NCI-H524 treated with DMSO at 0.1 percent for 48 hours (cell line): ENCODE results near the gene RNU6-1.

Experiments used
- DNase-seq: peaks from one replicate; lab custom pipeline; 2025; lab: John Stamatoyannopoulos, UW

RNU6-1 gene

GRCh38 chr15:67857220-67857619, 17.4 kb upstream of the RNU6-1 start:
- DNase-seq = no peak

GRCh38 chr15:67855842-67856241, 16.0 kb upstream of the RNU6-1 start:
- no peak for DNase-seq

DNA sequence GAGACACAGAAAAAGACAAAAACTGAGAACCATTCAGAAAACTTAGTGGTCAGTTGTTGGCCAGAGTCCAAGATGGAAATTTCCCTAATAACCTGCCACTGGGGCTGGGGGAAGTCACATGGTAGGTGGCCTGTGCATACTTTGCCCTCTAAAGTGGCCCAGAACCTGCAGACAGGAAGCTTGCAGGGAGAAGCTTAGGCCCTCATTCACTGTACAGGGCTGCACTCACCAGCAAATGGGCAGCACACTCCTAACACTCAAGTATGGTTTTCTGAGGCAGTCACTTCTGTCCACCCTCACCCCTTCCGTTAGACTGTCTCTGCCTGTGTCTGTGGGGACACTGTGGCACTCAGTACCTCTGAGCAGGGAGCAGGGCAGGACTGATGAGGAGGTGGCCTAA, 14.5 kb upstream of the RNU6-1 start:
- no peak for DNase-seq

GRCh38 chr15:67853454-67853853, 13.6 kb upstream of the RNU6-1 start:
- DNase-seq = no peak

DNA sequence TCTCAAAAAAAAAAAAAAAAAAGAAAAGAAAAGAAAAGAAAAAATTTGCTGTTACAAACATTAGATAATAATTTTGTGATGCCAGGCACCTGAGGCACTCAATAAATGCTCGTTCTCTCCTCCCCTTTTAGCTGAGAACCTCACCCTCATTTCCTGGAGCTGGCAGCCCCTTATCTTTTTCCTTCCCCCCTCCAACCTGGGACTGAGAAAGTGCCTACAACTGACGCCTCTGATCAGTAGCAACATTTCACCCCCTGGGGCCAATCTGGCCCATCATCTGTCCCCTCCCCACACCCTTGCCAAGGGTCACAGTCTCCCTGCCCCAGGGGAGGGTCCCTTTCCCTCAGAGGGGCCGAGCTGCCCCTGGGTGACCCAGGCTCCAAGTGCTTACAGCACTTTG, 12.6 kb upstream of the RNU6-1 start:
- no peak for DNase-seq

DNA sequence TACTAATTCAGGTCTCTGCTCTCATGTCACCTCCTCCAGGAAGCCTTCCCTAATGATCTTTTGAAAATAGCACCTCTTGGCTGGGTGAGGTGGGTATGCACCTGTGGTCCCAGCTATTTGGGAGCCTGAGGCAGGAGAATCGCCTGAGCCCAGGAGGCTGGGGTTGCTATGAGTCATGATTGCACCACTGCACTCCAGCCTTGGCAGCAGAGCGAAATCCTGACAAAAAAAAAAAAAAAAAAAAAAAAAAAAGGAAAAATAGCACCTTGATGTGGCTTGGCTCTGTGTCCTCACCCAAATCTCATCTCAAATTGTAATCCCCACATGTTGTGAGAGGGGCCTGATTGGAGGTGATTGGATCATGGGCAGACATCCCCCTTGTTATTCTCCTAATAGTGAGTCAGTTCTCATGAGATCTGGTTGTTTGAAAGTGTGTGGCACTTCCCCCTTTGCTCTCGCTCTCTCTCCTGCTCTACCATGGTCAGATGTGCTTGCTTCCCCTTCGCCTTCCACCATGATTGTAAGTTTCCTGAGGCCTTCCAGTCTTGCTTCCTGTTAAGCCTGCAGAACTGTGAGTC, 11.2 kb upstream of the RNU6-1 start:
- no peak for DNase-seq

DNA sequence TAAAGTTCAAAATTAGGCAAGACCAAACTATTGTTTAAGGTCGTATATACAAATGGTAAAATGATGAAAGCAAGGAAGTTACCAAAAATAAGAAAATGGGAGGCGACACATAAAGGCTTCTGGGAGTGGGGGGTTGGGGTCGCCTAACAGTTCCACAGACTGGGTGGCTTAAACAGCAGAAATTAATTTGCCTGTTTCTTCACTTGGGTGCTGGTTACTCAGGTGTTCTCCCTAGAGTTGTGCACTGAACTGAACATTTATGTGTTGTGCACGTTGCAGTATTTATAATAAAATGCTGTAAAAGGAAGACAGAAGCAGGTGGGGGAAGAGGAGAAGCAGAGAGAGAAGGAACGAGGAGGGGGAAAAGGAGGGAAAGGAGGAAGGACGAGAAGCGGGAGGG, 10.5 kb upstream of the RNU6-1 start:
- DNase-seq = no peak

DNA sequence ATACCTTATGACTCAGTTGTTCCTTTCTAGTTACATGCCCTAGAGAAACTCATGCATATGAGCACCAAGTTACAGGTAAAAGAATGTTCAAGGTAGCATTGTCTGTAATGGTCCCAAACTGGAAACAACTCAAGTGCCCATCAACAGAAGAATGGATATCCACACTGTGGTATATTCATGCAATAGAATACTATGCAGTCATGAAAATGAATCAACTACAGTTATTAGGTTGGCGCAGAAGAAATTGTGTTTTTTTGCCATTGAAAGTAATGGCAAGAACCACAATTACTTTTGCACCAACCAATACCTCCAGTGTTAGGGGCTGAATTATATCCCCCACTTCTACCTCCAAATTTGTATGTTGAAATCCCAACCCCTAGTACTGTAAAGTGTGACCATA, 9.7 kb upstream of the RNU6-1 start:
- DNase-seq = no peak

- DNase-seq = no peak
These were observed 6.1 kb upstream of the RNU6-1 start for GRCh38 chr15:67845974-67846373.

GRCh38 chr15:67843571-67844387, 3.9 kb upstream of the RNU6-1 start:
- no peak for DNase-seq

DNA sequence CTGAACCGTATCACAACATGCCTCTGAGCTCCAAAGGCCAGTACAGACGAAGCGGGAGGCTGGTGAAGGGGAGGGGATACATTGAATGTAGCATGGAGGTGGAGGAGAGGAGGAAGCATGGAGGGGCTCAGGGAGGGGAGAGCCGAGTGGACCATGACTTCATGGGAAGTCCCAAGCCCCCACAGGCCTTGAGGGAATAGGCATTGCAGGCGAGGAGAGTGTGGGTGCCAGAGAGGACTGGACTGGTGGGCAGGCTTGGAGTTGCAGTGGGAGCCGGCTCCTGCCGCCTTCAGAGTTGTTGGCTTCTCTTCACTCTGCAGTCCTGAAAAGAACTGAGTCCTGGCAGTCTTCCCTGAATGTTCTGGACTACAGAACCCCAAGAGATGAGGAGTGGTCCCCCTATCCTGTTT, 3.3 kb upstream of the RNU6-1 start:
- no peak for DNase-seq

DNA sequence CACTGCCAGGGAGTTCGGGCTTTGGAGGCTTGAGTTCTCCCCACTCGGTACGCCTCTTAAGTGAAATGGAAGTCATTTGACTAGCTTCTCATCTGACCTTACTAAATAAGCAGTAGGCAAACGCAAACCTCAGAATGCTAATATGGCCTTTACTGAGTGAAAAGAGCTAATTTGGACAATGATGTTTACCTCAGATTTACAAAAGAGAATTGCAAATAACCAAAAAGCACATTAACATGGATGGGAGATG, 1.6 kb upstream of the RNU6-1 start:
- DNase-seq = no peak

DNA sequence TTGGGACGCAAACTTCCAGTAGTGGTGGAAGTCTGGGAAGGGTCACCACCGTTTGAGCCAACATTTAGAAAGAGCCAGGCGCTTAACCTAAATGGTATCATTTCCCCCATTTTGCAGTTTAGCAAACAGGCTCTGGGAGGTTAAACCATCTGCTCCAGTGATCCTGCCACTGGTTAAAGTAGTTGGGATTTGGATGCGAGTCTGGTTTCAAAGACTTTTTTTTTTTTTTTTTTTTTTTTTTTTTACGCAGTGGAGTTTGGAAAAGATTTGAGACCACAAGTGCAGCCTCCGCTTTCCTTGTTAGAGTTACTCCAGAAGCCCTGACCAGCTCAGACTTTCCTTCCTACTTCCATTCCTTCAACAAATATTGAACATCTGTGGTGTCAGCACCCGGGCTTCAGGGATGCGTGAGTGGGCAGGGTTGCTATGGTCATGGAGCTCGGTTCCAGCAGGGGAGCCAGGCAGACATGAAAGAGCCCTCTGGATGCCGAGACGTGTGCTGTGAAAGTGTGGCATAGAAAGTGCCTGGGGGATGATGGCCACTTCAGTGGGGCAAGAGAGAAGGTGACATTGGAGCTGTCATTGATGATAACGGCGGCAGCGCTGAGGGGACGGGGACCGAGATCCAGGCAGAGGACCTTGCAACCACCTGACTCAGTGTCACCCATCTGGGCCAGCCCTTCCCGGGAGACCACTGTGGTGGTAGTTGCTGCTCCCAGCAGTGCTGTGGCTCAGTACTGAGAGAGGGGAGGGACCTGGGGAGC, 1.1 kb upstream of the RNU6-1 start:
- DNase-seq = peak; percentile 43

- DNase-seq = peak; percentile 71
These were observed 331 bp downstream of the RNU6-1 start for GRCh38 chr15:67839499-67839928.

DNA sequence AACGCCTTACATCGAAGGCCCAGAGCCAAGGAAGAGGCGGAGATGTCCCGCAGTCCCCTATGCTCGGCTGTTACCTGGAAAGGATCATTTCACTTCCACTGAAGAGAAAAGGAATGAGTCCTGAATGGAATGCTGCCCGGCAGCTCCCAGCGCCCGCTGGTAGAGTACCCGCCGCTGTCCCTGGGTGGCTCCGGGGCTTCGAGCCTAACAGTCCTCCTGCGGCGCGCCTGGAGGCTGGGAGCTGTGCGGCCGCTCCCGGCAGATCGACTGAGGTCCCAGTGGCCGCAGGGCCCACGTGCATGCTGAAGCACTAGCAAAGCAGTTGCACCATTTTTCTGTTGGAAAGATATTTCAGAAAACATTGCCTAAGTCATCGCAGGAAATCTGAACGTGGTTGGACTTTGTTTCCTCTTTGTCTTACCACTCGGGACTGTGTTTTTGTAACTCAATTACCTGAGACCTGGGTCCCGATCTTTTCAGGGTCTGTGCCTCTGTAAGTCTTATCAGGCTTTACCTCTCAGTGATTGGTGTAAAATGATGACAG, 984 bp downstream of the RNU6-1 start:
- DNase-seq = no peak

- DNase-seq = no peak
These were observed 2.9 kb downstream of the RNU6-1 start for GRCh38 chr15:67836955-67837354.

- DNase-seq = no peak
These were observed 3.4 kb downstream of the RNU6-1 start for GRCh38 chr15:67836477-67836876.

DNA sequence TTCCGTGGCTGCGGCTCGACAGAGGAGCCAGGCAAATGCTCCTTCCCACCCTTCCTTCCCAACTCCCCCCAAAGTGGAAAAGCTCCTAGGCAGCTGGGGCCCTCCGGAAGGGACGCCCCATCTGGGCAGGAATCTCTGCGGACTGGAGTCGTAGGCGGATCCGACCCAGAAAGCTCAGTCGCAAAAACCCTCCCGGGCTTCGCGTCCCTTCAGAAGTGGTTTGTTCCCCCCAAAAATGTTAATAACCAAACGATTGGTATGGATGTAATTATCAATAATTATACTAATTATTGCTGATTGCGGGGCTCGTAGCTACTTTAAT, 3.8 kb downstream of the RNU6-1 start:
- no peak for DNase-seq

GRCh38 chr15:67835297-67836133, 4.3 kb downstream of the RNU6-1 start:
- no peak for DNase-seq

DNA sequence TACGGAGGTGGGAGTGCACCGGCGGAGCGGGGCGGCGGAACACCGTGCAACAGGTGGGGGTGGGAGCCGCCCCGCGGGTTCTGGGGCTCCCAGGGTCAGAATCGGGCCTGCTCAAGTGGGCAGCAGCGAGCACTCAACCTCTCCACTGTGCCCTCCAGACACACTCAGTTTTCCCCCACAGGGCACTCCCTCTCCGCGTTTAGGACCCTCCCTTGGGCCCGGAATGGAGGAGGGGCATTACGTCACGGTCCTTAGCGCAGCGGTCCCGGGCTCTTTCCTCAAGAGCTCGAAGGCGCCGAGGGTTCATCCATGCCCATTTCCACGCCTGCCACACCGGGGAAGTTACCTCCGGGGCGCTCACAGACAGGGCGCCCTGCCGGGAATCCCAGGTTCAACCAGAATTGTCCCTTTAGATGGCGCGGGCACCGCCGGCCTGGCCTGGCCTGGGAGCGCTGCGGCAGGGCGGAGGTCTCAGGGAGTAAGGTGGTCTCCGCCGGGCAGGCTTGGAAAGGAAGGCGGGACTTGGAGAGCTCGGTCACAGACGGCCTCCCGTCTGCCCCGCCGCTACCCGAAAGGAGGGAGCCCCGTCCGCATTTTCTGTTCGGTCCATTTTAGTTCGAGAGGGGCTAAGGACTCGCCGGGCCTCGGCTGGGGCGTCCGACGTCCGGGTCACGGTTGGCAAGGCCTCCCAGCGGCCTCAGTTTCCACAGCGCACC, 5.1 kb downstream of the RNU6-1 start:
- no peak for DNase-seq

DNA sequence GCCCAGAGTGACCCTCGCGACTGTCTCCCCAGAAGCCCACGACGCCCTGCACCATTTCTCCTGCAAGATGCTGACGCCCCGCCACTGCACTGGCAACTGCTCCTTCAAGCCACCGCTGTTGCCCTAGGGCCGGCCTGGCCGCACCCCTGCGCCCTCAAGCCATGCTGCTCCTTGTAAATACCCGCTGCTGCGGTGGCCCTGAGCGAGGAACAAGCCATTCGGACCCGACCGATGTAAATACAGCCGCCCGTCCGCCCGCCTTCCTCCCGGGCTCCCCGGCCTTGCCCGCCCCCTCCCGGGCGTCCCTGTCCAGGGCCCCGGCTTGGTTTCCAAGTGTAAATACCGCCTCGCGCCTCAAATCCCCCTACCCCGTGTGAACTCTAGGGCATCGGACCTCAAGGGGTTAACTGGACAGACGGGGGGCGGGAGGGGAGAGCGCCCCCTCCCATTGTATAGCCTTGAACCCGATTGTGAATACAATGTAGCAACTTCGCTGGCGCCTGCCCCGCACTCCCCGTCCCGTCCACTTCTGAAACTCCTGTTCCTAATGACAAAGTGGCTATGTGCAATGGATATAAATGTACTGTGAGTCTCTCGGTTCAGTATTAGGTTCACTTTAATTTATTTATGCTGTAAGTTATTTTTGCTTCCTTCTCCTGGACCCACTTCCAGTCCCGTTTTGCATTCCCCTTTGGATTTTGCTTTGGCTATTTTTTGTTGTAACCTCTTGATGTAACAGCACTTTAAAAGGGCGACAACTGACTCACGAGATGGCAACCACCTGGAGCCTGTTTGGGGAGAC, 5.9 kb downstream of the RNU6-1 start:
- no peak for DNase-seq
